GM10847 (cell line): ENCODE measurements around the gene UBE2G2.

ENCODE experiments used
- POLR2A ChIP-seq: IDR thresholded peaks from 2 replicates; pipeline ENCODE4 v1.6.1; 2011; ENCODE audit not compliant: insufficient read length; ENCODE audit errors: extremely low read depth

The UBE2G2 gene

DNA sequence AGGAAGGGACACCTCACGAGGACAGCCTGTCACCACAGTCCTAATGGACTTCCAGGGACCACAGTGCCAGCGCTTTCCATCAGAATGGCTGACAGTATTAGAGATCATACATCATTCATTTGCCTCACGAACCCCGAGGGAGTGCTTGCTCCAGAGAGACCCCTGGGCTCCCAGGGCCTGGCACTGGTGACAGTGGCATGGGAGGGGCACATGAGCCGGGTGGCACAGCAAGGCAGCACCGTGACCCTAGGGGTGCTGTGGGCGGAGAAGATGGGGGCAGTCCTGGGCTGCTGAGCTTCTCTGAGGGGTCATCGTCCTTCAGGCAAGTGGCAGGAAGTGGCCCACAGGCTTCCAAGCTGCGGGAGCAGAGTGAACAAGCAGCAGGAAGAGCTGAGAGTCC is 73.9 kb downstream of the UBE2G2 start:
- no peak for TF ChIP-seq POLR2A

DNA sequence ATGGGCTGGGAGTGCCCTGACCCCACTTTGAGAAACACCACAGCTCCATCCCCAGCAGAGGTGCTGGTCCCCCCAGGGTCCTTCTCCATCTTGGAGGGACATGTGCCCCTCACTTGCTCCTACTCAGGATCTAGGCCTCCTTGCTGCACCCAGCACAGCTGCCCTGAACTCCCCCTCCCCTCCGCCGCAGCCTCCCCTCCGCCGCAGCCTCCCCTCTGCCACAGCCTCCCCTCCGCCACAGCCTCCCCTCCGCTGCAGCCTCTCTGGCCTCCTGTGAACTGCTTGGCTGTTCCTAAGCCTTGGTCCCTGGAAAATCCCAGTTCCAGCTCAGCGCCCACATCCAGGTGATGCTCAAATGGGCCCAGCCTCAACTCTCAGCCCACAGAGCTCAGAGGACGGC is 74.3 kb downstream of the UBE2G2 start:
- no peak for TF ChIP-seq POLR2A

DNA sequence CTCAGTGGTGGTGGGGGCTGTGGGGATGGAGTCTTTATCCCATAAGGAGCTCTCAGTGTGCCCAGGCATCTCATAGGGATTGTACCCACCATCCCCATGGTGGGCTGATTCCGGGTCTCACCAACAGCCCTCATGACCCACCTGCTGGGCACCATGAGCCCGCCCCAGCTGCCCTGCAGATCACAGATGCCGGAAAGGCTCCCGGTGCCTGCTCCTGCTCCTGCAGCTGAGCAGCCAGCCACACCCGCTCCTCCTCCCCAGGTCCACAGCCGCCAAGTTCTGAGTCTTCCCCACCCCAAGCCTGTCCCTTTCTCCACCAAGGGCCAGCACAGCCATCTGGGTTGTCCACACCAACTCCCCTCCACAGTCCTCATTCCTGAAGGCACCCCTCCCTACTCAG is 74.8 kb downstream of the UBE2G2 start:
- TF ChIP-seq POLR2A, result no peak

DNA sequence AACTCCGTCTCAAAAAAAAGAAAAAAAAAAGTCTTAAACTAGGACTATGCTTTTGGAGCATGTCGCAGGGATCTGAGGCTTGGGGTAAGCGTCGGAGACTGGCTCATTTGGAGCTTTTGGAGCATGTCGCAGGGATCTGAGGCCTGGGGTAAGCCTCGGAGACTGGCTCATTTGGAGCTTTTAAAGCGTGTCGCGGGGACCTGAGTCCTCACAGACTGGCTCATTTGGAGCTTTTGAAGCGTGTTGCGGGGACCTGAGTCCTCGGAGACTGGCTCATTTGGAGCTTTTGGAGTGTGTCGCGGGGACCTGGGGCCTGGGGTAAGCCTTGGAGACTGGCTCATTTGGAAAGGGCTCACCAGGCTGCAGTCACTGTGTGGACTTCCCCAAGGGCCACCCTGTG is 76.7 kb downstream of the UBE2G2 start:
- no peak for TF ChIP-seq POLR2A

DNA sequence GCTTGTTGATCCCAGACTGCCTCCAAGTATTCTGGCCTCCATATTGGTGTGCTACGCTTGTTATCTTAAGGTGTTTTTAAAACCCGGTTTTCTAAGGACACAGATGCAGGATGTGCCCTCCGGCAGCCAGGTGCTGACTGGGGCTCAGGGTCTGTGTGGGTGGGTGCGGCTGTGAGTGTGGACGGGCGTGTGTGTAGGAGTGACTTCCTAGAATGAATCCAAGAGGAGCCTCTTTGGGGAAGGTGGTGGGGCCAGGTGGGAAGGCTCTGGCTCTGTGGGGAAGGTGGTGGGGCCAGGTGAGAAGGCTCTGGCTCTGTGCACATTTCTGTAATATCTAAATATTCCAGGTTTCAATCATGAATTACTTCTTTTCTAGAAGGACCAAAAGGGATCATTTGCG is 77.4 kb downstream of the UBE2G2 start:
- no peak for TF ChIP-seq POLR2A

DNA sequence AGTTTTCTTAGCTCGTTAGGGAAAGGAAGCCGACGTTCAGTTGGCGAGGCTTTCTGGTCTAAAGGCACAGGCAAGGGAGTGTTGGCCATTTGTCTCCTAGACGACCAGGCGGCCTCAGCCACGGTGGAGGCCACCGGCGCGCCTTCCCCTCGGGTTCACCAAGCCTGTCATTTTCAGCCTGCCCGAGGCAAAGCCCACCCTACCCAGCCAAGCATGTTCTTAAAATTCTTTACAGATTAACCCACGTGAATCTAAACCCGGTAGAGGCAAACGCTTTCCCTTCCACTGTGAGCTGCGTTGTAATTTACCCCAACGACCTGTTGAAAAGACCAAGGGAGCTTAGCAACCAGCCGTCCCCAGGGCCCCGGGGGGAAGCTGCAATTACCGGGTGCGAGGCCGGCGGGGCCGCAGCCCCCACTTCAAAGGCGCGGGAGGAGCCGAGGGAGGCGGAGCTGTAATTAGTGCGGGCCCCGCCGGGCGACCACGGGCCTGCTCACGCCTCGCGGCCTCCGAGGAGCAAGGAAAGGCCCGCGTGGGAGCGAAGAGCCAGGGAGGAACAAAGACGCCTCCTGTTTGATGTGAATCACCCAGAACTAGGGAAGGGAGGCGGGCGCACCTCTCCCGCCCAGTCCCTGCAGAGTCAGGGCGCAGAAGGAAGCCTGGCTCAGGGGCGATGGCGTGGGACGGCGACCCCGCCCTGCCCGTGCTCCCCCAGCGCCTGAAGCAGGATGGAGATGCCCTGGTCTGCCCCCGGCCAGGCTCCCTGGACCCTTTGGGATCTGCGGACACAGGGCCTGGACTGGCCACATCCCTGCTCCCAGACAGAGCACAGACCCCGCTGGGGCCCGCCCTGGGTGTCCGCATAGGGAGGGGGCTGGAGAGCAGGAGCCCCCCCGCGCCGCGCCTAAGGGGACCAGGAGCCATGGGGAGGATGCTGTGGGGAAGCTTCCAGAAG is 78.2 kb downstream of the UBE2G2 start:
- no peak for TF ChIP-seq POLR2A

DNA sequence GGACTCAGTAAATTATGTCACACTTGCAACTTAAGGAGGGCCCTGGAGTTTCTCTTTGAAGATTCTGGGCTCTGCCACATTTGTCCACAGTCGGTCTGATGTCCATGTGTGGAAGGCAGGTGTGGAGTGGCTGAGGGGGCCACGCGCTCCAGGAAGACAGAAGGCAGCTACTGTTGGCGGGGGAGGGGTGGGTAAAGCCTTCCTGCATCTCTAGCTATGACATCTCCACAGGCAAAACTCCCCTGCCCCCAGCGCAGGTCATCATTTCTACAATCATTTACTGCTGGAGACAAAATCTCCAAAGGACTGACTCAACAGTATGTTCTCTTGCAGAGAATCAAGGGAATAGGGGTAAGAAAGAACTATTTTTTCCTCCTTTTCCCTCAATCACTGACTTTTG is 78.9 kb downstream of the UBE2G2 start:
- no peak for TF ChIP-seq POLR2A

DNA sequence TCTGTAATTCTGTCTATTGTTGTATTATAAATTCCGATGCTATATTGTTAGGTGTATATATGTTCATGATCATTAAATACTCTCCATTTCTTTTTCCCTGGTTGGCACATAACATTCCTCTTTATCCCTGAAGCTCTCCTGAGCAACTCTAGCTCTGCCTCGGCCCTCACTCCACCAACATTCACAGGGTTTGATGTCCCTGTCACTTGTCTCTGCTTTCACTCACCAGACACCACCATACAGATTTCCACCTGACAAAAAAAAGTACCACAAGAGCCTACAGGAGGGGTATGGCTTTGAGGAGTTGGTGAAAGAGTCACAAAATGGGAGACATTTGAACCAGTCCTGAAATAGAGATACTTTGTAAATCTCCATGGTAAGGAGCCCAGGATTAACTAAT is 81.5 kb downstream of the UBE2G2 start:
- TF ChIP-seq POLR2A, result no peak
